Thyroid gland (tissue), 4 donors: ENCODE measurements around the gene SCAP. TPM values are rescaled to one million over a fixed set of nuclear protein-coding genes. Genes with fewer than 3 reads are reported as not detected.

ENCODE experiments used
- DNase-seq, 2 donors: peaks; one replicate each; pipeline ENCODE4 v3.0.0-alpha.2; 2019
- H3K27ac ChIP-seq, 3 donors: fragments of 200-600 bp; sonication (generic); 1 replicate in 2 of 3; 2 replicates in 1 of 3; pipeline ENCODE4 v1.5.1; 2016 to 2019; ENCODE audit warnings: mild to moderate bottlenecking in 1 of 3, moderate library complexity in 1 of 3
- H3K27me3 ChIP-seq: fragments of 200-600 bp; sonication (generic); one replicate; pipeline ENCODE4 v1.5.1; 2019
- H3K36me3 ChIP-seq, 2 donors: fragments of 200-600 bp; sonication (generic); one replicate each; pipeline ENCODE4 v1.5.1; 2016 to 2019
- H3K4me1 ChIP-seq, 2 donors: fragments of 200-600 bp; sonication (generic); one replicate each; pipeline ENCODE4 v1.5.1; 2017 to 2019
- H3K4me3 ChIP-seq, 3 donors: fragments of 200-600 bp; sonication (generic); replicated peaks in 1 of 3; 1 replicate in 2 of 3; 2 replicates in 1 of 3; pipeline ENCODE4 v1.5.1; 2016; ENCODE audit warnings: mild to moderate bottlenecking in 1 of 3
- H3K9me3 ChIP-seq: fragments of 200-600 bp; sonication (generic); one replicate; pipeline ENCODE4 v1.5.1; 2017
- CTCF ChIP-seq, 6 experiments: fragments of 200-600 bp in 3 of 6; fragments of 450-650 bp in 3 of 6; sonication (generic) in 3 of 6; IDR thresholded peaks; one replicate each; pipeline ENCODE4 v1.5.1; 2016 to 2019; ENCODE audit warnings: antibody characterized with exemption in 6 of 6, mild to moderate bottlenecking in 2 of 6, inconsistent platforms in 1 of 6, moderate library complexity in 1 of 6
- POLR2A ChIP-seq, 2 donors: fragments of 450-650 bp; IDR thresholded peaks; one replicate each; pipeline ENCODE4 v1.6.1; 2017; ENCODE audit warnings: antibody characterized with exemption in 2 of 2, mild to moderate bottlenecking in 2 of 2, moderate library complexity in 1 of 2
- WGBS, 2 donors: methylation state at CpG; one replicate each; pipeline ENCODE4 v1.1.5; 2017; 5-methylcytosine and 5-hydroxymethylcytosine counted together
- intact Hi-C: fragments of 100-400 bp; cut with DNase I; formaldehyde crosslinking; loops from one replicate; pipeline ENCODE4 v1.15.1; 2023
- total RNA-seq, 4 donors: library from RNA; depleted of rRNA; stranded (reverse); fragments of >200 nt; gene quantifications; one replicate each; pipeline ENCODE4 v1.2.3, GENCODE V29; 2016

The SCAP gene
- total RNA-seq, 4 donors from 2014 or later = 56.8 to 102 (median 88.8) TPM

GRCh38 chr3:47394140-47394870 is 81.4 kb downstream of the SCAP start:
- intact Hi-C loops = no loop called here
- Histone ChIP-seq H3K36me3 (no peaks in the 10 kb centered on the region), H3K4me1 (peaks cover 39 to 72% of the 10 kb centered on the region in 2 donors), H3K4me3 (no peak overlapping the region), H3K9me3 (no peaks in the 10 kb centered on the region), H3K27ac (peak overlapping the region; percentile 62 to 76 (median 70)), H3K27me3 (no peaks in the 10 kb centered on the region)
- DNase-seq = peak; percentile 77 to 78
- 24 to 29% methylated on average over 8 of the region's 8 CpGs for WGBS, 2 donors
- no peak for TF ChIP-seq POLR2A (IDR thresholded peaks at IDR 0.05)
- peak in 4 of 6 experiments; percentile 25 to 51 (median 35) for TF ChIP-seq CTCF (IDR thresholded peaks at IDR 0.05)

- no peaks in the 10 kb centered on the region for H3K36me3 ChIP-seq
- H3K27me3 ChIP-seq = no peaks in the 10 kb centered on the region
- DNase-seq = no peak
- intact Hi-C loops = no loop called here
- peak overlapping the region in 1 of 3 donors; percentile 46 for H3K27ac ChIP-seq
- H3K9me3 ChIP-seq = no peaks in the 10 kb centered on the region
- no peak for TF ChIP-seq CTCF (IDR thresholded peaks at IDR 0.05)
- no peak for TF ChIP-seq POLR2A (IDR thresholded peaks at IDR 0.05)
- H3K4me3 ChIP-seq = no peak overlapping the region
- 97 to 99% methylated on average over 3 of the region's 3 CpGs for WGBS, 2 donors
- H3K4me1 ChIP-seq = peaks cover 39 to 76% of the 10 kb centered on the region in 2 donors
Observed at GRCh38 chr3:47392933-47393332, 82.8 kb downstream of the SCAP start.

DNA sequence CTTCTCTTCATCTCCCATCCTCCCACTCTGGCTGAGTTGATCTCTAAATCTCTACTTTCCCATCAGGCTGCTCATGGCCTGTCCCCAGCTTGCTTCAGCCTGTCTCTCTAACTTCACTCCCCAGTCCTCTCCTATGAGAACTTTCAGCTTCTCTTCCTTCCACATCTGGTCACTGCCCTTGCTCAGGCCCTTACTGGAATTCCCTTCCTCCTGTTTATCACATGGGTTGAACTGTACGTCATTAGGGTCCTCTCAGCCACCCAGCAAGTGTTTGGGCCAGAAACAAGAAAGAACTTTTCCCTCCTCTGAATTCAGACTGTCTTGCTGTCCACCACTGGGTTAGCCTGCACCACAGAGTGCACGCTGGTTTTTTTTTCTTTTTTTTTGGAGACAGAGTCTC is 89.9 kb downstream of the SCAP start:
- peaks cover 20 to 50% of the 10 kb centered on the region in 2 donors for H3K4me1 ChIP-seq
- WGBS, 2 donors = 84 to 89% methylated on average over 2 of the region's 2 CpGs

DNA sequence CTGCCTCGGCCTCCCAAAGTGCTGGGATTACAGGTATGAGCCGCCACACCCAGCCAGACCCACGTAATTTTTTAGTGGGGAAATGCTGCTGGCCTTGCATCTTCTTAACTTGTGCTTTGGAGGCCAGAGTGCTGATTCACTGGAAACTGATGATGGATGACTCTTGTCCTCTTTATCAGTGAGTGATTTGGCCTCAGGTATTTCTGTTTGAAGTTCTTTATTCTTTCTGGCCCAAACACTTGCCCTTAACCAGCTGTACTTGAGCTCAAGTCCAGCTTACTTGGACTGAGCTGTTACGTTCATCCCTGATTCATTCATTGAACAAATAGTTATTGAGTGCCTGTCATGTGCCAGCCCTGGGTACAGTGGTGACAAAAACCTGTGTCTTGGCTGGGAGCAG is 90.7 kb downstream of the SCAP start:
- intact Hi-C loops = no loop called here
- Histone ChIP-seq H3K27me3 (no peaks in the 10 kb centered on the region), H3K4me1 (peaks cover 20 to 42% of the 10 kb centered on the region in 2 donors), H3K27ac (peak overlapping the region in 1 of 3 donors; percentile 2), H3K9me3 (no peaks in the 10 kb centered on the region), H3K4me3 (no peak overlapping the region), H3K36me3 (peaks cover 0 to 5% of the 10 kb centered on the region in 2 donors)
- DNase-seq = no peak
- WGBS, 2 donors = 85 to 92% methylated on average over 4 of the region's 4 CpGs
- TF ChIP-seq CTCF (IDR thresholded peaks at IDR 0.05) (no peak), POLR2A (IDR thresholded peaks at IDR 0.05) (no peak)

More for the DNA sequence above, 89.9 kb downstream of the SCAP start:
- peaks cover 0 to 5% of the 10 kb centered on the region in 2 donors for H3K36me3 ChIP-seq
- DNase-seq = no peak
- TF ChIP-seq POLR2A (IDR thresholded peaks at IDR 0.05) = no peak
- no peak for TF ChIP-seq CTCF (IDR thresholded peaks at IDR 0.05)
- intact Hi-C loops = no loop called here
- no peaks in the 10 kb centered on the region for H3K27me3 ChIP-seq
- H3K4me3 ChIP-seq = no peak overlapping the region
- no peaks in the 10 kb centered on the region for H3K9me3 ChIP-seq
- no peak overlapping the region for H3K27ac ChIP-seq

DNA sequence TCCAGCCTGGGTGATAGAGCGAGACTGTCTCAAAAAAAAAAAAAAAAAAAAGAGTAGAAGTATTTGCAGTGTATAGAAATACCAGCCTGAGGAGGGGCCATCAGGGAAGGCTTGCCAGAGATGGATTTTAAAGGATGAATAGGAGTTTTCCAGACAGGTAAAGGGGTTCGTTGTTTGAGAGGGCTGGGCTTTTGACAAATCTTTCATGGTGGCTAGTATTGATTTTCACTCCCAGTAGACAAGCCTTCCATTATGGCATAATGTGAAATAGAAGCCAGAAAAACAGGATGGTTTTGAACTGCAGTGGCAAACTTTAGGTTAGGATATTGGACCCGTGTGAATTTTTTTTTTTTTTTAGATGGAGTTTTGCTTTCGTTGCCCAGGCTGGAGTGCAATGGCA is 91.3 kb downstream of the SCAP start:
- H3K4me3 ChIP-seq = no peak overlapping the region
- no peaks in the 10 kb centered on the region for H3K9me3 ChIP-seq
- H3K27ac ChIP-seq = no peak overlapping the region
- intact Hi-C loops = no loop called here
- WGBS, 2 donors = 90 to 91% methylated on average over 4 of the region's 4 CpGs
- H3K4me1 ChIP-seq = peaks cover 21 to 43% of the 10 kb centered on the region in 2 donors
- DNase-seq = no peak
- H3K36me3 ChIP-seq = peaks cover 0 to 5% of the 10 kb centered on the region in 2 donors
- TF ChIP-seq CTCF (IDR thresholded peaks at IDR 0.05) = no peak
- TF ChIP-seq POLR2A (IDR thresholded peaks at IDR 0.05) = no peak
- H3K27me3 ChIP-seq = no peaks in the 10 kb centered on the region
